ENCODE data around the gene DLGAP4. TPM values are rescaled to one million over a fixed set of nuclear protein-coding genes. Genes with fewer than 3 reads are reported as not detected.

The DLGAP4 gene
- total RNA-seq, 2 donors from 2014 or later = 23.1 to 60.0 TPM

DNA sequence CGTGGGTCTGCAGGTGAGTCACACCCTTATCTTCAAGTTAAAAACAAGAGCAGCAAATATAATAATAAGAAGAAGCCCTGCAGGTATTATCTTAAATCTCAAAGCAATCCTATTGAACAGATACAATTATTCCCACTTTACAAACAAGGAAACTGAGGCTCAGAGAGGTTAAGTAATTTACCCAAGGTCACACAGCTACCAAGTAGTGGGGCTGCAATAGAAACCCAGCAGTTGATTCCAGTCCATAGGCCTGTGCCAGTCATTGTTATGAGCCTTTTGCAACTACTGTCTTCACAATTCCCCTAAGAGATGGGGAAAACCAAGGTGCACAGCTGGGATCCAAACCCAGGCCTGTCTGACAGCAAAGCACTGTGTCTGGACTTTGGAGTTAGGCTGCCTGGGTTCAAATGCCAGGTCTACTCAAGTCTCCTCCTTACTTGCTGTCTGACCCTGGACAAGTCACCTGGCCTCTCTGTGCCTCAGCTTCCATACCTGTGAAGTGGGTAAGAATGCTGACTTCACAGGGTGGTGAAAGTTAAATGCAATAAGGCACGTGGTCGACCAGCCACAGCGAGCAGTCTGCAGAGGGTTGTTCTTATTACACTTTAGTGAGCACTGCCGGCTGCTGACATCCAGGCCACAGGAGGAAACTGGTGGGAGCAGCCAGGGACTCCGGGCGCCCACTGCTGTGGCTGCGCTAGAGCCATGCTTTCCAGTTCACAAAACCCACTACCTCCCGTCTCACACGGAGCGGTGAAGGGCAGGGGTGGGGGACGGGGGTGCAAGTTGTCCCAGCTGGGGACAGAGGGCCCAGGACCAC is 241.3 kb downstream of the DLGAP4 start:
- Histone ChIP-seq H3K36me3 (replicated peaks in 1 of 2; ENCODE audit: insufficient read depth in 1 of 2, low read depth in 2 of 2) (no peaks in the 10 kb centered on the region), H3K9me3 (no peaks in the 10 kb centered on the region), H3K27ac (no peak overlapping the region), H3K4me1 (peaks cover 27% of the 10 kb centered on the region), H3K27me3 (no peaks in the 10 kb centered on the region), H3K4me3 (no peak overlapping the region)
- WGBS, 2 donors = 62 to 70% methylated on average over 2 to 12 of the region's 12 CpGs
- TF ChIP-seq, protein P1, sequence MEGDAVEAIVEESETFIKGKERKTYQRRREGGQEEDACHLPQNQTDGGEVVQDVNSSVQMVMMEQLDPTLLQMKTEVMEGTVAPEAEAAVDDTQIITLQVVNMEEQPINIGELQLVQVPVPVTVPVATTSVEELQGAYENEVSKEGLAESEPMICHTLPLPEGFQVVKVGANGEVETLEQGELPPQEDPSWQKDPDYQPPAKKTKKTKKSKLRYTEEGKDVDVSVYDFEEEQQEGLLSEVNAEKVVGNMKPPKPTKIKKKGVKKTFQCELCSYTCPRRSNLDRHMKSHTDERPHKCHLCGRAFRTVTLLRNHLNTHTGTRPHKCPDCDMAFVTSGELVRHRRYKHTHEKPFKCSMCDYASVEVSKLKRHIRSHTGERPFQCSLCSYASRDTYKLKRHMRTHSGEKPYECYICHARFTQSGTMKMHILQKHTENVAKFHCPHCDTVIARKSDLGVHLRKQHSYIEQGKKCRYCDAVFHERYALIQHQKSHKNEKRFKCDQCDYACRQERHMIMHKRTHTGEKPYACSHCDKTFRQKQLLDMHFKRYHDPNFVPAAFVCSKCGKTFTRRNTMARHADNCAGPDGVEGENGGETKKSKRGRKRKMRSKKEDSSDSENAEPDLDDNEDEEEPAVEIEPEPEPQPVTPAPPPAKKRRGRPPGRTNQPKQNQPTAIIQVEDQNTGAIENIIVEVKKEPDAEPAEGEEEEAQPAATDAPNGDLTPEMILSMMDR (IDR thresholded peaks at IDR 0.05) = no peak
- no peak for TF ChIP-seq POLR2A (IDR thresholded peaks at IDR 0.05)
- intact Hi-C loops (cut with DNase I) = no loop called here
- DNase-seq (no peak), ATAC-seq (no peak)

DNA sequence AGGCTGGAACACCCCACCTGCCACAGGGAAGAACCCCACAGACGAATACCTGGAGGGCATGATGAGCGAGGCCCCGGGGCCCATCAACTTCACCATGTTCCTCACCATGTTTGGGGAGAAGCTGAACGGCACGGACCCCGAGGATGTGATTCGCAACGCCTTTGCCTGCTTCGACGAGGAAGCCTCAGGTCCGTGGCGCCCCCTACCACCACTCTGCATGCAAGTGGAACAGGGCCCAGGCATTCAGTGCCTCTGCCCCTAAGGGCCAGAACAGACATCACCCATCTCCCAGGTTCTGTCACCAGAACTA is 241.8 kb downstream of the DLGAP4 start:
- ATAC-seq (no peak), DNase-seq (peak in 1 of 4 donors; percentile 41)
- H3K27me3 ChIP-seq = no peaks in the 10 kb centered on the region
- WGBS, 2 donors = 76 to 84% methylated on average over 5 to 12 of the region's 12 CpGs
- H3K4me3 ChIP-seq = no peak overlapping the region
- no peak overlapping the region for H3K27ac ChIP-seq
- peaks cover 21% of the 10 kb centered on the region for H3K4me1 ChIP-seq
- TF ChIP-seq, protein P1 (IDR thresholded peaks at IDR 0.05) = peak in 1 of 7 experiments; percentile 19
- TF ChIP-seq POLR2A (IDR thresholded peaks at IDR 0.05) = no peak
- no peaks in the 10 kb centered on the region for H3K36me3 ChIP-seq (replicated peaks in 1 of 2; ENCODE audit: insufficient read depth in 1 of 2, low read depth in 2 of 2)
- no peaks in the 10 kb centered on the region for H3K9me3 ChIP-seq
- intact Hi-C loops (cut with DNase I) = no loop called here

DNA sequence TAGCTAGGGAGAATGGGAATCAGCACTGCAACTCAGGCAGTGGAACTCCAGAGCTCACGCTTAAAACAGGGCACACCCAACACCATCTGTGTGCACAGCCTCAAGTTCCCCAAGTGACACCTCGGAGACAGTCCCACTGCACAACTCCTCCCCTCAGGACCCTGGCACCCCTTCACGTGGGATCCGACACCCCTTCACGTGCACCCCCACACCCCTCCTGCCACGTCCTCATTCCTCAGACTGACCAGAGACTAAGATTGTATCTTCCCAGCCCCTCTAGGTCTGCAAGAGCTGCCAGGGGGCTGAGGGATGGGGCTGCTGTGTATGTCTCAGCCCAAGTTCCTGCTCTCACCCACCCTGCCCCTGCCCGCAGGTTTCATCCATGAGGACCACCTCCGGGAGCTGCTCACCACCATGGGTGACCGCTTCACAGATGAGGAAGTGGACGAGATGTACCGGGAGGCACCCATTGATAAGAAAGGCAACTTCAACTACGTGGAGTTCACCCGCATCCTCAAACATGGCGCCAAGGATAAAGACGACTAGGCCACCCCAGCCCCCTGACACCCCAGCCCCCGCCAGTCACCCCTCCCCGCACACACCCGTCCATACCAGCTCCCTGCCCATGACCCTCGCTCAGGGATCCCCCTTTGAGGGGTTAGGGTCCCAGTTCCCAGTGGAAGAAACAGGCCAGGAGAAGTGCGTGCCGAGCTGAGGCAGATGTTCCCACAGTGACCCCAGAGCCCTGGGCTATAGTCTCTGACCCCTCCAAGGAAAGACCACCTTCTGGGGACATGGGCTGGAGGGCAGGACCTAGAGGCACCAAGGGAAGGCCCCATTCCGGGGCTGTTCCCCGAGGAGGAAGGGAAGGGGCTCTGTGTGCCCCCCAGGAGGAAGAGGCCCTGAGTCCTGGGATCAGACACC is 242.8 kb downstream of the DLGAP4 start:
- WGBS, 2 donors = 82 to 87% methylated on average over 11 to 23 of the region's 23 CpGs
- ATAC-seq = no peak
- intact Hi-C loops (cut with DNase I) = no loop called here
- H3K36me3 ChIP-seq (replicated peaks in 1 of 2; ENCODE audit: insufficient read depth in 1 of 2, low read depth in 2 of 2) = no peaks in the 10 kb centered on the region
- no peak for DNase-seq
- no peaks in the 10 kb centered on the region for H3K27me3 ChIP-seq
- no peak for TF ChIP-seq POLR2A (IDR thresholded peaks at IDR 0.05)
- TF ChIP-seq, protein P1 (IDR thresholded peaks at IDR 0.05) = no peak
- no peaks in the 10 kb centered on the region for H3K9me3 ChIP-seq
- H3K27ac ChIP-seq = no peak overlapping the region
- H3K4me1 ChIP-seq = peaks cover 11% of the 10 kb centered on the region
- no peak overlapping the region for H3K4me3 ChIP-seq

DNA sequence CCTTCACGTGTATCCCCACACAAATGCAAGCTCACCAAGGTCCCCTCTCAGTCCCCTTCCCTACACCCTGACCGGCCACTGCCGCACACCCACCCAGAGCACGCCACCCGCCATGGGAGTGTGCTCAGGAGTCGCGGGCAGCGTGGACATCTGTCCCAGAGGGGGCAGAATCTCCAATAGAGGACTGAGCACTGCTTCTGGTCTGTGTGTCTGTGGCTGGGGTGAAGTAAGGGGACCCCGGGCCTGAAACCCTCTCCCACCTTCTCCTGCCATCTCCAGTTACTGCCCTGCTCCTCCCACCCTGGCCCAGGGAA is 243.4 kb downstream of the DLGAP4 start:
- intact Hi-C loops (cut with DNase I) = no loop called here
- Histone ChIP-seq H3K9me3 (no peaks in the 10 kb centered on the region), H3K36me3 (replicated peaks in 1 of 2; ENCODE audit: insufficient read depth in 1 of 2, low read depth in 2 of 2) (no peaks in the 10 kb centered on the region), H3K4me3 (no peak overlapping the region), H3K27ac (no peak overlapping the region), H3K27me3 (no peaks in the 10 kb centered on the region), H3K4me1 (peaks cover 5% of the 10 kb centered on the region)
- no peak for DNase-seq
- TF ChIP-seq, protein P1 (IDR thresholded peaks at IDR 0.05) = no peak
- no peak for TF ChIP-seq POLR2A (IDR thresholded peaks at IDR 0.05)
- ATAC-seq = no peak
- WGBS, 2 donors = 81% methylated on average over 9 of the region's 9 CpGs; no CpG with 5 or more reads in 1 of the 2 donors

Data from body of pancreas (tissue), 4 donors.